H9 (cell line): ENCODE measurements around the gene HEXD. TPM values are rescaled to one million over a fixed set of nuclear protein-coding genes. Genes with fewer than 3 reads are reported as not detected.

Experiments
- DNase-seq: peaks from one replicate; pipeline ENCODE4 v3.0.0-alpha.2; 2017
- H2AFZ ChIP-seq: one replicate; pipeline ENCODE4 v1.6.1; 2013; ENCODE audit warnings: mild to moderate bottlenecking, low read length, control low read depth, moderate library complexity
- H2AK5ac ChIP-seq: 2 replicates; pipeline ENCODE4 v1.6.1; 2013; ENCODE audit warnings: low read length, control low read depth, mixed read lengths; ENCODE audit not compliant: insufficient read length
- H2BK120ac ChIP-seq: one replicate; pipeline ENCODE4 v1.6.1; 2013; ENCODE audit warnings: low read depth, mild to moderate bottlenecking, low read length, control low read depth, inconsistent platforms; ENCODE audit not compliant: poor library complexity, severe bottlenecking
- H2BK12ac ChIP-seq: 2 replicates; pipeline ENCODE4 v1.6.1; 2013; ENCODE audit warnings: low read length, control low read depth, mixed read lengths, low read depth; ENCODE audit not compliant: insufficient read length
- H2BK15ac ChIP-seq: 2 replicates; pipeline ENCODE4 v1.6.1; 2013; ENCODE audit warnings: low read depth, low read length, control low read depth
- H2BK20ac ChIP-seq: one replicate; pipeline ENCODE4 v1.6.1; 2013; ENCODE audit warnings: low read depth, mild to moderate bottlenecking, low read length, control low read depth, inconsistent platforms; ENCODE audit not compliant: poor library complexity, severe bottlenecking
- H2BK5ac ChIP-seq: 2 replicates; pipeline ENCODE4 v1.6.1; 2013; ENCODE audit warnings: low read length, control low read depth, mixed read lengths; ENCODE audit not compliant: insufficient read length
- H3K14ac ChIP-seq: 2 replicates; pipeline ENCODE4 v1.6.1; 2013; ENCODE audit warnings: low read length, control low read depth; ENCODE audit not compliant: insufficient read depth
- H3K18ac ChIP-seq: 2 replicates; pipeline ENCODE4 v1.6.1; 2013; ENCODE audit warnings: low read depth, mild to moderate bottlenecking, mixed read lengths, low read length, control low read depth; ENCODE audit not compliant: insufficient read length
- H3K23ac ChIP-seq: 2 replicates; pipeline ENCODE4 v1.6.1; 2013; ENCODE audit warnings: low read length, control low read depth, mixed read lengths, low read depth; ENCODE audit not compliant: insufficient read length
- H3K23me2 ChIP-seq: 2 replicates; pipeline ENCODE4 v1.6.1; 2013; ENCODE audit warnings: low read depth, mild to moderate bottlenecking, mixed read lengths, low read length, control low read depth; ENCODE audit not compliant: insufficient read length, poor library complexity, severe bottlenecking
- H3K27ac ChIP-seq: 2 replicates; pipeline ENCODE4 v1.5.1; 2013; ENCODE audit warnings: low read length, control low read depth, mixed read lengths, low read depth; ENCODE audit not compliant: insufficient read length
- H3K27me3 ChIP-seq: 2 replicates; pipeline ENCODE4 v1.6.1; 2013; ENCODE audit warnings: low read length, control low read depth, inconsistent platforms; ENCODE audit not compliant: insufficient read depth
- H3K4ac ChIP-seq: 2 replicates; pipeline ENCODE4 v1.6.1; 2013; ENCODE audit warnings: low read depth, mild to moderate bottlenecking, control low read depth, inconsistent platforms, low read length, moderate library complexity
- H3K4me1 ChIP-seq: 2 replicates; pipeline ENCODE4 v1.6.1; 2013; ENCODE audit warnings: low read length, control low read depth, inconsistent platforms; ENCODE audit not compliant: insufficient read depth
- H3K4me2 ChIP-seq: 2 replicates; pipeline ENCODE4 v1.6.1; 2013; ENCODE audit warnings: low read length, control low read depth, mixed read lengths; ENCODE audit not compliant: insufficient read length, insufficient read depth
- H3K56ac ChIP-seq: 2 replicates; pipeline ENCODE4 v1.6.1; 2013; ENCODE audit warnings: low read depth, mild to moderate bottlenecking, mixed read lengths, low read length, control low read depth; ENCODE audit not compliant: insufficient read length
- H3K79me1 ChIP-seq: 2 replicates; pipeline ENCODE4 v1.6.1; 2013; ENCODE audit warnings: low read depth, mild to moderate bottlenecking, moderate library complexity, low read length, control low read depth, inconsistent platforms; ENCODE audit not compliant: insufficient read depth, poor library complexity, severe bottlenecking
- H3K79me2 ChIP-seq: 2 replicates; pipeline ENCODE4 v1.6.1; 2013; ENCODE audit warnings: low read length, control low read depth, inconsistent platforms; ENCODE audit not compliant: insufficient read depth
- H3K9ac ChIP-seq: 2 replicates; pipeline ENCODE4 v1.6.1; 2013; ENCODE audit warnings: low read length, control low read depth, mixed read lengths; ENCODE audit not compliant: insufficient read length; ENCODE audit errors: extremely low read depth
- H3K9me3 ChIP-seq: one replicate; pipeline ENCODE4 v1.6.1; 2013; ENCODE audit warnings: low read depth, low read length, inconsistent platforms; ENCODE audit not compliant: control insufficient read depth
- H3T11ph ChIP-seq: one replicate; pipeline ENCODE4 v1.6.1; 2013; ENCODE audit warnings: mild to moderate bottlenecking, low read length, control low read depth, inconsistent platforms
- H4K20me1 ChIP-seq: one replicate; pipeline ENCODE4 v1.6.1; 2013; ENCODE audit not compliant: control insufficient read depth, insufficient read length, insufficient read depth
- H4K5ac ChIP-seq: 2 replicates; pipeline ENCODE4 v1.6.1; 2013; ENCODE audit warnings: low read depth, mild to moderate bottlenecking, mixed read lengths, low read length, control low read depth; ENCODE audit not compliant: insufficient read length
- H4K8ac ChIP-seq: replicated peaks from 2 replicates; pipeline ENCODE4 v1.6.1; 2013; ENCODE audit warnings: low read length, control low read depth, mixed read lengths, low read depth; ENCODE audit not compliant: insufficient read length
- H4K91ac ChIP-seq: 2 replicates; pipeline ENCODE4 v1.6.1; 2013; ENCODE audit warnings: low read depth, mild to moderate bottlenecking, moderate library complexity, mixed read lengths, low read length, control low read depth; ENCODE audit not compliant: insufficient read length
- H3K27ac Mint-ChIP-seq, 3 experiments: 2 replicates in 2 of 3; 3 replicates in 1 of 3; pipeline ENCODE4 v1.8.0; 2020 to 2021; ENCODE audit warnings: mixed read lengths in 3 of 3, mild to moderate bottlenecking in 1 of 3, moderate library complexity in 1 of 3
- H3K27me3 Mint-ChIP-seq: 2 replicates; pipeline ENCODE4 v1.8.0; 2021; ENCODE audit warnings: low read depth, mild to moderate bottlenecking, moderate library complexity, mixed read lengths
- H3K36me3 Mint-ChIP-seq, 3 experiments: 2 replicates in 2 of 3; 3 replicates in 1 of 3; pipeline ENCODE4 v1.8.0; 2020 to 2021; ENCODE audit warnings: low read depth in 3 of 3, mixed read lengths in 3 of 3; ENCODE audit not compliant: insufficient read depth in 1 of 3
- H3K4me1 Mint-ChIP-seq, 2 experiments: 2 replicates each; pipeline ENCODE4 v1.8.0; 2020; ENCODE audit warnings: mixed read lengths in 2 of 2
- H3K4me3 Mint-ChIP-seq, 2 experiments: 2 replicates in 1 of 2; 3 replicates in 1 of 2; pipeline ENCODE4 v1.8.0; 2020 to 2021; ENCODE audit warnings: mild to moderate bottlenecking in 2 of 2, mixed read lengths in 2 of 2, moderate library complexity in 1 of 2
- H3K9me3 Mint-ChIP-seq, 2 experiments: 2 replicates in 1 of 2; 3 replicates in 1 of 2; pipeline ENCODE4 v1.8.0; 2020; ENCODE audit warnings: mild to moderate bottlenecking in 2 of 2, mixed read lengths in 2 of 2, moderate library complexity in 1 of 2
- WGBS: extraction: QIAGEN DNeasy Blood & Tissue Kit; methylation state at CpG from one replicate; pipeline ENCODE4 v1.1.7; 2013; ENCODE audit warnings: missing lambda C conversion rate, low lambda C conversion rate, mixed read lengths; ENCODE audit not compliant: insufficient read length; ENCODE audit errors: extremely low coverage; 5-methylcytosine and 5-hydroxymethylcytosine counted together
- total RNA-seq: library from RNA; stranded (reverse); gene quantifications from 2 replicates; pipeline ENCODE4 v1.2.1, GENCODE V29; 2021
- TF ChIP-seq, protein P1 (sequence below): fragments of 200-600 bp; sonication (generic); conservative IDR thresholded peaks from 3 replicates; pipeline ENCODE4 v1.8.0; 2021; ENCODE audit warnings: antibody characterized with exemption, mild to moderate bottlenecking

Gene HEXD
- total RNA-seq, 1 experiment from 2014 or later, result 23.2 TPM

- Histone ChIP-seq H3K4ac (no peak within 1 kb of the TSS), H4K5ac (no peak within 1 kb of the TSS), H3K56ac (no peak within 1 kb of the TSS), H2BK120ac (no peak within 1 kb of the TSS), H4K91ac (no peak within 1 kb of the TSS), H3K9ac (peak within 1 kb of the TSS; percentile 61), H3K27ac (no peak within 1 kb of the TSS), H2BK12ac (no peak within 1 kb of the TSS), H2BK5ac (no peak within 1 kb of the TSS), H3T11ph (no peak within 1 kb of the TSS), H3K4me1 (no peaks in the 10 kb centered on the region; the same call in 1 of the 2 replicates), H2BK20ac (no peak within 1 kb of the TSS), H4K8ac (no peak within 1 kb of the TSS), H2AK5ac (no peak within 1 kb of the TSS), H3K4me2 (peak within 1 kb of the TSS; percentile 62), H3K23ac (no peak within 1 kb of the TSS), H4K20me1 (no peaks in the 10 kb centered on the region), H3K18ac (peak within 1 kb of the TSS; percentile 82), H3K14ac (peak within 1 kb of the TSS; percentile 5), H2AFZ (no peak within 1 kb of the TSS), H3K9me3 (no peaks in the 10 kb centered on the region), H3K79me1 (no peaks in the 10 kb centered on the region), H2BK15ac (no peak within 1 kb of the TSS), H3K27me3 (no peaks in the 10 kb centered on the region), H3K23me2 (no peaks in the 10 kb centered on the region), H3K79me2 (no peaks in the 10 kb centered on the region)
- Mint-ChIP-seq H3K4me1 (peaks cover 5 to 17% of the 10 kb centered on the region in 2 experiments), H3K27ac (peak within 1 kb of the TSS in 1 of 3 experiments; percentile 5; a peak in 1 of 7 replicates), H3K9me3 (peaks cover 21 to 35% of the 10 kb centered on the region in 2 experiments), H3K4me3 (peak within 1 kb of the TSS; percentile 81 to 88), H3K36me3 (peaks cover 7 to 27% (median 27%) of the 10 kb centered on the region in 3 experiments; a peak in 6 of 7 replicates), H3K27me3 (peaks cover 16% of the 10 kb centered on the region)
- no CpG with 5 or more reads among the region's 91 CpGs for WGBS
- TF ChIP-seq, protein P1, sequence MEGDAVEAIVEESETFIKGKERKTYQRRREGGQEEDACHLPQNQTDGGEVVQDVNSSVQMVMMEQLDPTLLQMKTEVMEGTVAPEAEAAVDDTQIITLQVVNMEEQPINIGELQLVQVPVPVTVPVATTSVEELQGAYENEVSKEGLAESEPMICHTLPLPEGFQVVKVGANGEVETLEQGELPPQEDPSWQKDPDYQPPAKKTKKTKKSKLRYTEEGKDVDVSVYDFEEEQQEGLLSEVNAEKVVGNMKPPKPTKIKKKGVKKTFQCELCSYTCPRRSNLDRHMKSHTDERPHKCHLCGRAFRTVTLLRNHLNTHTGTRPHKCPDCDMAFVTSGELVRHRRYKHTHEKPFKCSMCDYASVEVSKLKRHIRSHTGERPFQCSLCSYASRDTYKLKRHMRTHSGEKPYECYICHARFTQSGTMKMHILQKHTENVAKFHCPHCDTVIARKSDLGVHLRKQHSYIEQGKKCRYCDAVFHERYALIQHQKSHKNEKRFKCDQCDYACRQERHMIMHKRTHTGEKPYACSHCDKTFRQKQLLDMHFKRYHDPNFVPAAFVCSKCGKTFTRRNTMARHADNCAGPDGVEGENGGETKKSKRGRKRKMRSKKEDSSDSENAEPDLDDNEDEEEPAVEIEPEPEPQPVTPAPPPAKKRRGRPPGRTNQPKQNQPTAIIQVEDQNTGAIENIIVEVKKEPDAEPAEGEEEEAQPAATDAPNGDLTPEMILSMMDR, result no peak
- DNase-seq, result peak; percentile 96
These were observed 32.4 kb downstream of the HEXD start, which contains the start of gene CYBC1 for GRCh38 chr17:82450357-82451106. CYBC1 (minus strand) TSS chr17:82450752; CDS start chr17:82449254, 1,498 bp downstream.
